PC-3 (cell line): Measurements from ENCODE around the gene RAB4A.

ENCODE experiments used
- EZH2 ChIP-seq: fragments of 300-600 bp; sonication (generic); IDR thresholded peaks from one replicate; pipeline ENCODE4 v1.6.1; 2017; ENCODE audit warnings: antibody characterized with exemption, mild to moderate bottlenecking, low read length; ENCODE audit not compliant: unreplicated experiment
- EZH2phosphoT487 ChIP-seq: fragments of 300-600 bp; sonication (generic); IDR thresholded peaks from 2 replicates; pipeline ENCODE4 v1.6.1; 2018; ENCODE audit warnings: mild to moderate bottlenecking, antibody characterized with exemption, low read length, borderline replicate concordance
- TF ChIP-seq, protein P1 (sequence below): fragments of 300-600 bp; sonication (generic); conservative IDR thresholded peaks from 2 replicates; pipeline ENCODE4 v1.5.1; 2017; ENCODE audit warnings: antibody characterized with exemption, low read depth, mild to moderate bottlenecking, low read length

DNA sequence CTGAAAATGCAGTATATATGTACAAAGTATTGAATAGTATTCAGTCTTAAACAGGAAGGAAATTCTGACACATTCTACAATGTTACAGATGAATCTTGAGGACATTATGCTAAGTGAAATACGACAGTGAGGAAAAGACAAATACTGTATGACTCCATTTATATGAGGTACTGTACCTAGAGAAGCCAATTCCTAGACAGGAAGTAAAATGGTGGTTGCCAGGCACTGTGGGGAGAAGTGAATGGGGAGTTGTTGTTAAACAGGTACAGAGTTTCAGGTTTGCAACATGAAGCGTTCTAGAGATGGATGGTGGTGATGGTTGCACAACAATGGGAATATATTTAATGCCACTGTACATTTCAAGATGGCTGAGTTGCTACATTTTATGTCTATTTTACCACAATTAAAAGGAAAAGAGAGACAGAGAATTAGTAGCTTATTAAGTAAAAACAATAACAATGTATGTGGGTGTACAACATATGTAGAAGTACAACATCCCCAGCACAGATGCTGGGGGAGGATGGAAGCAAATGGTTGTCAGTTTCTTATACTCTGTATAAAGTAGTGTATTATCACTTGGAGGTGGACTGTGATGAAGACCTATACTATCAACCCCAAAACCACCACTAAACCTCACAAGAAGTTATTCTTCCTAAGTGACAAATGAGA lies 3.9 kb upstream of the RAB4A start:
- TF ChIP-seq, protein P1, sequence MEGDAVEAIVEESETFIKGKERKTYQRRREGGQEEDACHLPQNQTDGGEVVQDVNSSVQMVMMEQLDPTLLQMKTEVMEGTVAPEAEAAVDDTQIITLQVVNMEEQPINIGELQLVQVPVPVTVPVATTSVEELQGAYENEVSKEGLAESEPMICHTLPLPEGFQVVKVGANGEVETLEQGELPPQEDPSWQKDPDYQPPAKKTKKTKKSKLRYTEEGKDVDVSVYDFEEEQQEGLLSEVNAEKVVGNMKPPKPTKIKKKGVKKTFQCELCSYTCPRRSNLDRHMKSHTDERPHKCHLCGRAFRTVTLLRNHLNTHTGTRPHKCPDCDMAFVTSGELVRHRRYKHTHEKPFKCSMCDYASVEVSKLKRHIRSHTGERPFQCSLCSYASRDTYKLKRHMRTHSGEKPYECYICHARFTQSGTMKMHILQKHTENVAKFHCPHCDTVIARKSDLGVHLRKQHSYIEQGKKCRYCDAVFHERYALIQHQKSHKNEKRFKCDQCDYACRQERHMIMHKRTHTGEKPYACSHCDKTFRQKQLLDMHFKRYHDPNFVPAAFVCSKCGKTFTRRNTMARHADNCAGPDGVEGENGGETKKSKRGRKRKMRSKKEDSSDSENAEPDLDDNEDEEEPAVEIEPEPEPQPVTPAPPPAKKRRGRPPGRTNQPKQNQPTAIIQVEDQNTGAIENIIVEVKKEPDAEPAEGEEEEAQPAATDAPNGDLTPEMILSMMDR = no peak
- TF ChIP-seq EZH2 (no peak), EZH2phosphoT487 (no peak)
